HTR-8/SVneo (cell line): ENCODE results near the gene OOEP.
A peak's percentile ranks its signal among the peaks of the same experiment; 100 is the strongest.
"Not testable (repeated sequence)": the region's sequence is repeated elsewhere in the genome, so short reads cannot be mapped to it uniquely, and the experiment has no call there.

Experiments
- DNase-seq: peaks from one replicate; pipeline ENCODE4 v3.0.0; 2011; ENCODE audit warnings: low spot score, mixed read lengths; ENCODE audit not compliant: insufficient read length
- FAIRE-seq: peaks from 2 replicates; lab custom pipeline; 2011; peaks lifted over from hg19 to GRCh38; lab: Jason Lieb, UNC

OOEP gene

GRCh38 chr6:73369563-73369962 is at the start of gene OOEP:
Gene OOEP, minus strand, starts transcription at chr6:73369897. Its CDS starts 105 bp downstream, at chr6:73369792.
- FAIRE-seq, result no peak
- DNase-seq, result no peak

GRCh38 chr6:73418081-73418741 is 48.5 kb upstream of the OOEP start:
- FAIRE-seq (no peak), DNase-seq (no peak)

GRCh38 chr6:73413102-73413501 is 43.4 kb upstream of the OOEP start:
- FAIRE-seq, result no peak
- DNase-seq, result no peak

- FAIRE-seq (no peak), DNase-seq (no peak)
Measured at GRCh38 chr6:73409395-73409794, 39.7 kb upstream of the OOEP start.

- FAIRE-seq (no peak), DNase-seq (no peak)
Measured at GRCh38 chr6:73400656-73401055, 31.0 kb upstream of the OOEP start.

GRCh38 chr6:73395875-73396274 is 26.2 kb upstream of the OOEP start:
- no peak for FAIRE-seq
- no peak for DNase-seq

GRCh38 chr6:73394577-73395354 is 25.1 kb upstream of the OOEP start, which contains the start of gene DDX43:
Gene DDX43, plus strand, starts transcription at chr6:73394828. Its CDS starts 78 bp downstream, at chr6:73394906.
- FAIRE-seq (no peak), DNase-seq (no peak)

- FAIRE-seq (no peak), DNase-seq (no peak)
Measured at GRCh38 chr6:73393278-73393677, 23.6 kb upstream of the OOEP start.

- not testable (repeated sequence) for DNase-seq, FAIRE-seq
Measured at GRCh38 chr6:73392188-73392587, 22.5 kb upstream of the OOEP start.

GRCh38 chr6:73391675-73392074 is 22.0 kb upstream of the OOEP start:
- FAIRE-seq (no peak), DNase-seq (no peak)

- DNase-seq, result no peak
Measured at GRCh38 chr6:73389854-73390253, 20.2 kb upstream of the OOEP start.

GRCh38 chr6:73388800-73389512 is 19.3 kb upstream of the OOEP start:
- DNase-seq, result peak; percentile 79
- peak; percentile 49 for FAIRE-seq

More at GRCh38 chr6:73389854-73390253, 20.2 kb upstream of the OOEP start:
- no peak for FAIRE-seq

- no peak for FAIRE-seq
- peak; percentile 36 for DNase-seq
Measured at GRCh38 chr6:73388433-73388799, 18.7 kb upstream of the OOEP start.

GRCh38 chr6:73382462-73383113 is 12.9 kb upstream of the OOEP start:
- FAIRE-seq, result no peak

GRCh38 chr6:73381531-73381930 is 11.8 kb upstream of the OOEP start:
- not testable (repeated sequence) for DNase-seq

More at GRCh38 chr6:73382462-73383113, 12.9 kb upstream of the OOEP start:
- no peak for DNase-seq

GRCh38 chr6:73377225-73377624 is 7.5 kb upstream of the OOEP start:
- DNase-seq, result no peak
- FAIRE-seq, result no peak

More at GRCh38 chr6:73381531-73381930, 11.8 kb upstream of the OOEP start:
- FAIRE-seq, result not testable (repeated sequence)

GRCh38 chr6:73375216-73375615 is 5.5 kb upstream of the OOEP start:
- no peak for DNase-seq
- no peak for FAIRE-seq

GRCh38 chr6:73372516-73372915 is 2.8 kb upstream of the OOEP start:
- FAIRE-seq (no peak), DNase-seq (no peak)

GRCh38 chr6:73371984-73372383 is 2.3 kb upstream of the OOEP start:
- DNase-seq (no peak), FAIRE-seq (no peak)

GRCh38 chr6:73369157-73369556 is 540 bp downstream of the OOEP start:
- no peak for FAIRE-seq

More at GRCh38 chr6:73369157-73369556, 540 bp downstream of the OOEP start:
- DNase-seq, result no peak
